Measurements from ENCODE around the gene ZNF385D.

The ZNF385D gene

GRCh38 chr3:21715662-21716061, 35.3 kb downstream of the ZNF385D start:
- Histone ChIP-seq H2AFZ (ENCODE audit: low read depth, low read length) (no peak overlapping the region), H3K4me1 (ENCODE audit: control insufficient read depth, insufficient read depth, low read depth, low read length) (no peaks in the 10 kb centered on the region), H3K4me2 (ENCODE audit: low read length, poor library complexity, severe bottlenecking) (no peak overlapping the region), H3K14ac (ENCODE audit: low read length in 2 of 2) (no peak overlapping the region), H3K23ac (ENCODE audit: low read length in 2 of 2) (no peak overlapping the region), H2BK12ac (ENCODE audit: low read length in 2 of 2) (no peak overlapping the region), H3K18ac (ENCODE audit: low read depth in 1 of 2, low read length in 2 of 2) (no peak overlapping the region), H3K4me3 (ENCODE audit: insufficient read depth in 1 of 2, low read depth in 1 of 2, low read length in 2 of 2) (no peak overlapping the region), H3K9ac (ENCODE audit: low read length) (no peak overlapping the region), H3K9me3 (ENCODE audit: control insufficient read depth, low read length) (peaks cover 3% of the 10 kb centered on the region), H3K4ac (ENCODE audit: low read depth in 1 of 2, low read length in 2 of 2) (no peak overlapping the region), H2AK5ac (ENCODE audit: low read length, severe bottlenecking) (no peak overlapping the region), H3K27ac (ENCODE audit: low read length, poor library complexity, severe bottlenecking) (no peak overlapping the region), H4K8ac (ENCODE audit: low read length) (no peak overlapping the region), H3K36me3 (ENCODE audit: control insufficient read depth in 1 of 2, insufficient read depth in 2 of 2, low read depth in 1 of 2, low read length in 2 of 2) (peaks cover 0 to 7% of the 10 kb centered on the region in 2 experiments), H3K79me1 (replicated peaks; ENCODE audit: low read length, poor library complexity, severe bottlenecking) (peaks cover 29% of the 10 kb centered on the region), H3K27me3 (ENCODE audit: control insufficient read depth in 1 of 2, insufficient read depth in 1 of 2, low read length in 2 of 2) (no peaks in the 10 kb centered on the region), H2BK120ac (ENCODE audit: low read depth, low read length) (no peak overlapping the region), H4K91ac (ENCODE audit: low read length) (no peak overlapping the region), H2BK5ac (ENCODE audit: low read depth, low read length, poor library complexity, severe bottlenecking) (no peak overlapping the region), H2BK15ac (ENCODE audit: low read depth, poor library complexity, severe bottlenecking) (no peak overlapping the region)
- 64% methylated on average over 2 of the region's 2 CpGs for WGBS
- no peak for DNase-seq

DNA sequence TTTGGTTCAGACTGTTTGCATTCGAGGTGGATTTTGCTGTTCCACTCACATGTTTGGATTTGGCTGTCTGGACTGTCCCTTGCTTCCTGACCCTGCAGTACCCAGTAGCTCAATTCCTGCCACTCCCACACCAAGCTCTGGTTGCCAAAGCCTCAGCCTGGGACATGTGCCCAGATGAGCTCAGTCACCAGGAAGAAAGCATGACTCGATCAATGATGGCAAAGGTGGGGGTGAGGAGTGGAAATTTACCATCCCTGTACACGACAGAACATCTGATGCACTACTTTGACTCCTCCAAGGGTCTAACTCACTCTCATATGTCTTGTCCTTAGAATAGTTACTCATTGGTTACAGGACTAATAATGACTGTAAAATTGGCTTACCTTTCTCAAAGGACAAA, 45.2 kb downstream of the ZNF385D start:
- Histone ChIP-seq H3K27me3 (ENCODE audit: control insufficient read depth in 1 of 2, insufficient read depth in 1 of 2, low read length in 2 of 2) (no peaks in the 10 kb centered on the region), H3K27ac (ENCODE audit: low read length, poor library complexity, severe bottlenecking) (no peak overlapping the region), H3K4me2 (ENCODE audit: low read length, poor library complexity, severe bottlenecking) (no peak overlapping the region), H3K79me1 (replicated peaks; ENCODE audit: low read length, poor library complexity, severe bottlenecking) (peaks cover 12% of the 10 kb centered on the region), H4K8ac (ENCODE audit: low read length) (no peak overlapping the region), H3K4me1 (ENCODE audit: control insufficient read depth, insufficient read depth, low read depth, low read length) (peaks cover 3% of the 10 kb centered on the region), H2BK12ac (ENCODE audit: low read length in 2 of 2) (no peak overlapping the region), H3K23ac (ENCODE audit: low read length in 2 of 2) (no peak overlapping the region), H3K9me3 (ENCODE audit: control insufficient read depth, low read length) (no peaks in the 10 kb centered on the region), H3K36me3 (ENCODE audit: control insufficient read depth in 1 of 2, insufficient read depth in 2 of 2, low read depth in 1 of 2, low read length in 2 of 2) (no peaks in the 10 kb centered on the region), H3K9ac (ENCODE audit: low read length) (peak overlapping the region; percentile 56), H2AFZ (ENCODE audit: low read depth, low read length) (no peak overlapping the region), H3K14ac (ENCODE audit: low read length in 2 of 2) (no peak overlapping the region), H3K4me3 (ENCODE audit: insufficient read depth in 1 of 2, low read depth in 1 of 2, low read length in 2 of 2) (peak overlapping the region in 1 of 2 experiments; percentile 14), H3K4ac (ENCODE audit: low read depth in 1 of 2, low read length in 2 of 2) (no peak overlapping the region), H2BK120ac (ENCODE audit: low read depth, low read length) (no peak overlapping the region), H2BK5ac (ENCODE audit: low read depth, low read length, poor library complexity, severe bottlenecking) (no peak overlapping the region), H2BK15ac (ENCODE audit: low read depth, poor library complexity, severe bottlenecking) (no peak overlapping the region), H3K18ac (ENCODE audit: low read depth in 1 of 2, low read length in 2 of 2) (no peak overlapping the region), H4K91ac (ENCODE audit: low read length) (no peak overlapping the region), H2AK5ac (ENCODE audit: low read length, severe bottlenecking) (no peak overlapping the region)
- WGBS = 69% methylated on average over 3 of the region's 3 CpGs
- no peak for DNase-seq

DNA sequence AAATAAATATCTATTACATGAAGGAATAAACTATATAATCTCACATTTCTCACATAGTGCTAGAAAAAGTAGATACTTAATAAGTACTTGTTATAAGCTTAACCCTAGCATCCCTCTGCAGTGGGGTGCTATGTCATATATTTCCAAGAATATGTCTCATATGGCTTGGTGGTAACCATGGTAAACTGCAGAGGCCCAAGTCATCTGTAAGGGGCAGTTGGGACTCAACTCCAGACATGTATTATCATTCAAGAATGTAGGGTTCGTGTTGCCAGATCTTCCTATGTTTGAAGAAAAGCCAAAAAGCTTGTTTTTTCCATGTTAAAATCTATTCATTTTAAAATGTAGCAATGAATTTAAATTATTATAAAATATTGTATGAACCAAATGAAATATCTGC, 46.2 kb downstream of the ZNF385D start:
- H3K27ac ChIP-seq (ENCODE audit: low read length, poor library complexity, severe bottlenecking) = no peak overlapping the region
- H3K4ac ChIP-seq (ENCODE audit: low read depth in 1 of 2, low read length in 2 of 2) = no peak overlapping the region
- no peak overlapping the region for H3K14ac ChIP-seq (ENCODE audit: low read length in 2 of 2)
- no peak overlapping the region for H3K23ac ChIP-seq (ENCODE audit: low read length in 2 of 2)
- H3K79me1 ChIP-seq (replicated peaks; ENCODE audit: low read length, poor library complexity, severe bottlenecking) = peaks cover 12% of the 10 kb centered on the region
- H2BK5ac ChIP-seq (ENCODE audit: low read depth, low read length, poor library complexity, severe bottlenecking) = no peak overlapping the region
- H2BK120ac ChIP-seq (ENCODE audit: low read depth, low read length) = no peak overlapping the region
- no CpG with 5 or more reads among the region's 1 CpG for WGBS
- DNase-seq = no peak
- H2BK15ac ChIP-seq (ENCODE audit: low read depth, poor library complexity, severe bottlenecking) = no peak overlapping the region
- no peak overlapping the region for H2AK5ac ChIP-seq (ENCODE audit: low read length, severe bottlenecking)
- H4K91ac ChIP-seq (ENCODE audit: low read length) = no peak overlapping the region
- no peak overlapping the region for H2BK12ac ChIP-seq (ENCODE audit: low read length in 2 of 2)
- no peak overlapping the region for H2AFZ ChIP-seq (ENCODE audit: low read depth, low read length)
- no peak overlapping the region for H3K4me3 ChIP-seq (ENCODE audit: insufficient read depth in 1 of 2, low read depth in 1 of 2, low read length in 2 of 2)
- H3K36me3 ChIP-seq (ENCODE audit: control insufficient read depth in 1 of 2, insufficient read depth in 2 of 2, low read depth in 1 of 2, low read length in 2 of 2) = peaks cover 0 to 6% of the 10 kb centered on the region in 2 experiments
- no peaks in the 10 kb centered on the region for H3K9me3 ChIP-seq (ENCODE audit: control insufficient read depth, low read length)
- no peak overlapping the region for H3K4me2 ChIP-seq (ENCODE audit: low read length, poor library complexity, severe bottlenecking)
- no peak overlapping the region for H4K8ac ChIP-seq (ENCODE audit: low read length)
- peaks cover 3% of the 10 kb centered on the region for H3K4me1 ChIP-seq (ENCODE audit: control insufficient read depth, insufficient read depth, low read depth, low read length)
- H3K27me3 ChIP-seq (ENCODE audit: control insufficient read depth in 1 of 2, insufficient read depth in 1 of 2, low read length in 2 of 2) = no peaks in the 10 kb centered on the region
- no peak overlapping the region for H3K18ac ChIP-seq (ENCODE audit: low read depth in 1 of 2, low read length in 2 of 2)
- H3K9ac ChIP-seq (ENCODE audit: low read length) = peak overlapping the region; percentile 56

DNA sequence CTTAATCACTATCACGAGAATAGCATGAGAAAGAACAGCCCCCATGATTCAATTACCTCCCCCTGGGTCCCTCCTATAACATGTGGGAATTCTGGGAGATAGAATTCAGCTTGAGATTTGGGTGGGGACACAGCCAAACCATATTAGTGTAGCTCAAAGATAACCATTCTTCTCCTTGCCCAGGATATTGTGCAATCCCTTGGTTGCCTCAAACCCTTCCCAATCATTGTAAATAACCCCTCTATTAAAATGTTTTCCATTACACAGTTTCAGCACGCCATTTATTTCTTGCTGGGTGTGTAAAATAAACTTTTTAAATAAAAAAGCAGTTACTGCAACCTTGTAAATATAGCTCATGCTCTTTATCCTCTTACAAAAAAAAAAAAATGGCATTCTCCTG, 47.7 kb downstream of the ZNF385D start:
- Histone ChIP-seq H3K23ac (ENCODE audit: low read length in 2 of 2) (no peak overlapping the region), H3K4me3 (ENCODE audit: insufficient read depth in 1 of 2, low read depth in 1 of 2, low read length in 2 of 2) (no peak overlapping the region), H3K18ac (ENCODE audit: low read depth in 1 of 2, low read length in 2 of 2) (no peak overlapping the region), H2AK5ac (ENCODE audit: low read length, severe bottlenecking) (no peak overlapping the region), H4K91ac (ENCODE audit: low read length) (no peak overlapping the region), H3K27me3 (ENCODE audit: control insufficient read depth in 1 of 2, insufficient read depth in 1 of 2, low read length in 2 of 2) (no peaks in the 10 kb centered on the region), H2BK15ac (ENCODE audit: low read depth, poor library complexity, severe bottlenecking) (no peak overlapping the region), H4K8ac (ENCODE audit: low read length) (no peak overlapping the region), H3K9ac (ENCODE audit: low read length) (no peak overlapping the region), H2BK5ac (ENCODE audit: low read depth, low read length, poor library complexity, severe bottlenecking) (no peak overlapping the region), H3K4me2 (ENCODE audit: low read length, poor library complexity, severe bottlenecking) (no peak overlapping the region), H2BK120ac (ENCODE audit: low read depth, low read length) (no peak overlapping the region), H2AFZ (ENCODE audit: low read depth, low read length) (no peak overlapping the region), H3K27ac (ENCODE audit: low read length, poor library complexity, severe bottlenecking) (no peak overlapping the region), H3K14ac (ENCODE audit: low read length in 2 of 2) (no peak overlapping the region), H3K79me1 (replicated peaks; ENCODE audit: low read length, poor library complexity, severe bottlenecking) (peaks cover 12% of the 10 kb centered on the region), H3K4me1 (ENCODE audit: control insufficient read depth, insufficient read depth, low read depth, low read length) (peaks cover 3% of the 10 kb centered on the region), H3K4ac (ENCODE audit: low read depth in 1 of 2, low read length in 2 of 2) (no peak overlapping the region), H3K9me3 (ENCODE audit: control insufficient read depth, low read length) (no peaks in the 10 kb centered on the region), H2BK12ac (ENCODE audit: low read length in 2 of 2) (no peak overlapping the region), H3K36me3 (ENCODE audit: control insufficient read depth in 1 of 2, insufficient read depth in 2 of 2, low read depth in 1 of 2, low read length in 2 of 2) (peaks cover 0 to 6% of the 10 kb centered on the region in 2 experiments)
- DNase-seq = no peak
- 54% methylated on average over 2 of the region's 2 CpGs for WGBS
